HG02588 (cell line): ENCODE results near the gene BCKDHA.

Source experiments
- ATAC-seq: cut with Tn5 transposase; IDR thresholded peaks from one replicate; pipeline ENCODE4 v1.9.1; 2021; ENCODE audit warnings: mild to moderate bottlenecking, moderate library complexity; ENCODE audit not compliant: unreplicated experiment

BCKDHA gene

GRCh38 chr19:41397086-41398049, at the start of gene BCKDHA, which contains the start of gene EXOSC5:
Gene BCKDHA, plus strand, starts transcription at chr19:41397818. Its CDS starts 10 bp downstream, at chr19:41397828.
Gene EXOSC5, minus strand, starts transcription at chr19:41397359. Its CDS starts 31 bp downstream, at chr19:41397328.
- ATAC-seq = peak; percentile 91

- no peak for ATAC-seq
Measured at GRCh38 chr19:41350735-41351338, 46.8 kb upstream of the BCKDHA start.

- ATAC-seq = peak; percentile 40
Measured at GRCh38 chr19:41351339-41352245, 46.0 kb upstream of the BCKDHA start.

- ATAC-seq = no peak
Measured at GRCh38 chr19:41352279-41352608, 45.4 kb upstream of the BCKDHA start.

GRCh38 chr19:41352609-41353465, 44.8 kb upstream of the BCKDHA start:
- no peak for ATAC-seq

GRCh38 chr19:41353466-41354342, 43.9 kb upstream of the BCKDHA start, which contains the start of gene TGFB1:
Gene TGFB1, minus strand, starts transcription at chr19:41353922. Its CDS starts 878 bp downstream, at chr19:41353044.
- peak; percentile 40 for ATAC-seq

GRCh38 chr19:41354343-41354953, 43.2 kb upstream of the BCKDHA start:
- no peak for ATAC-seq

- no peak for ATAC-seq
Measured at GRCh38 chr19:41355035-41355434, 42.6 kb upstream of the BCKDHA start.

- no peak for ATAC-seq
Measured at GRCh38 chr19:41355802-41356201, 41.8 kb upstream of the BCKDHA start.

GRCh38 chr19:41356984-41357739, 40.5 kb upstream of the BCKDHA start:
- ATAC-seq = no peak

- ATAC-seq = no peak
Measured at GRCh38 chr19:41357746-41358145, 39.9 kb upstream of the BCKDHA start.

- ATAC-seq = no peak
Measured at GRCh38 chr19:41359741-41360140, 37.9 kb upstream of the BCKDHA start.

- ATAC-seq = no peak
Measured at GRCh38 chr19:41362143-41362847, 35.3 kb upstream of the BCKDHA start.

- no peak for ATAC-seq
Measured at GRCh38 chr19:41363371-41363752, 34.3 kb upstream of the BCKDHA start.

GRCh38 chr19:41363753-41364523, 33.7 kb upstream of the BCKDHA start, which contains the start of gene B9D2:
Gene B9D2, minus strand, starts transcription at chr19:41364149. Its CDS starts 630 bp downstream, at chr19:41363519.
- peak; percentile 81 for ATAC-seq
